PFSK-1 (cell line): ENCODE data around the gene CACNA1D.

Experiments used
- FOXP2 ChIP-seq: optimal IDR thresholded peaks from 2 replicates; pipeline ENCODE3; 2011; ENCODE audit warnings: borderline replicate concordance, control low read depth, inconsistent platforms; ENCODE audit not compliant: insufficient read depth; ENCODE audit errors: extremely low read length, extremely low read depth
- POLR2AphosphoS5 ChIP-seq: IDR thresholded peaks from 2 replicates; pipeline ENCODE4 v1.6.1; 2012; ENCODE audit warnings: low read depth, mild to moderate bottlenecking, control low read depth, low read length, moderate library complexity
- SIN3A ChIP-seq: IDR thresholded peaks from 2 replicates; pipeline ENCODE4 v1.6.1; 2012; ENCODE audit warnings: mild to moderate bottlenecking, low read length, moderate library complexity, borderline replicate concordance; ENCODE audit not compliant: insufficient read depth
- TAF1 ChIP-seq: IDR thresholded peaks from 2 replicates; pipeline ENCODE4 v1.6.1; 2012; ENCODE audit warnings: low read length, control low read depth, borderline replicate concordance; ENCODE audit not compliant: insufficient read depth
- TF ChIP-seq, protein P1 (sequence below), 2 experiments: IDR thresholded peaks; 2 replicates each; pipeline versions ENCODE4 v1.6.1 to v1.8.0; 2011 to 2012; ENCODE audit warnings: low read depth in 2 of 2, low read length in 2 of 2, control low read depth in 1 of 2, inconsistent platforms in 1 of 2, mild to moderate bottlenecking in 1 of 2, moderate library complexity in 1 of 2; ENCODE audit not compliant: insufficient read depth in 1 of 2

Gene CACNA1D

GRCh38 chr3:53845881-53846133 lies 351.4 kb downstream of the CACNA1D start:
- TF ChIP-seq POLR2AphosphoS5 (no peak), TAF1 (no peak), FOXP2 (no peak), SIN3A (no peak)
- TF ChIP-seq, protein P1, sequence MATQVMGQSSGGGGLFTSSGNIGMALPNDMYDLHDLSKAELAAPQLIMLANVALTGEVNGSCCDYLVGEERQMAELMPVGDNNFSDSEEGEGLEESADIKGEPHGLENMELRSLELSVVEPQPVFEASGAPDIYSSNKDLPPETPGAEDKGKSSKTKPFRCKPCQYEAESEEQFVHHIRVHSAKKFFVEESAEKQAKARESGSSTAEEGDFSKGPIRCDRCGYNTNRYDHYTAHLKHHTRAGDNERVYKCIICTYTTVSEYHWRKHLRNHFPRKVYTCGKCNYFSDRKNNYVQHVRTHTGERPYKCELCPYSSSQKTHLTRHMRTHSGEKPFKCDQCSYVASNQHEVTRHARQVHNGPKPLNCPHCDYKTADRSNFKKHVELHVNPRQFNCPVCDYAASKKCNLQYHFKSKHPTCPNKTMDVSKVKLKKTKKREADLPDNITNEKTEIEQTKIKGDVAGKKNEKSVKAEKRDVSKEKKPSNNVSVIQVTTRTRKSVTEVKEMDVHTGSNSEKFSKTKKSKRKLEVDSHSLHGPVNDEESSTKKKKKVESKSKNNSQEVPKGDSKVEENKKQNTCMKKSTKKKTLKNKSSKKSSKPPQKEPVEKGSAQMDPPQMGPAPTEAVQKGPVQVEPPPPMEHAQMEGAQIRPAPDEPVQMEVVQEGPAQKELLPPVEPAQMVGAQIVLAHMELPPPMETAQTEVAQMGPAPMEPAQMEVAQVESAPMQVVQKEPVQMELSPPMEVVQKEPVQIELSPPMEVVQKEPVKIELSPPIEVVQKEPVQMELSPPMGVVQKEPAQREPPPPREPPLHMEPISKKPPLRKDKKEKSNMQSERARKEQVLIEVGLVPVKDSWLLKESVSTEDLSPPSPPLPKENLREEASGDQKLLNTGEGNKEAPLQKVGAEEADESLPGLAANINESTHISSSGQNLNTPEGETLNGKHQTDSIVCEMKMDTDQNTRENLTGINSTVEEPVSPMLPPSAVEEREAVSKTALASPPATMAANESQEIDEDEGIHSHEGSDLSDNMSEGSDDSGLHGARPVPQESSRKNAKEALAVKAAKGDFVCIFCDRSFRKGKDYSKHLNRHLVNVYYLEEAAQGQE (IDR thresholded peaks at IDR 0.05; ENCODE audit: insufficient read depth in 1 of 2, low read depth in 2 of 2, low read length in 2 of 2) = no peak

- no peak for TF ChIP-seq SIN3A
- TF ChIP-seq POLR2AphosphoS5 = no peak
- no peak for TF ChIP-seq TAF1
- TF ChIP-seq FOXP2 = no peak
- TF ChIP-seq, protein P1 (IDR thresholded peaks at IDR 0.05; ENCODE audit: insufficient read depth in 1 of 2, low read depth in 2 of 2, low read length in 2 of 2) = no peak
Measured at GRCh38 chr3:53846134-53846850, 351.9 kb downstream of the CACNA1D start, which contains the start of the genes CHDH and IL17RB. Gene CHDH, minus strand, starts transcription at chr3:53846419. Its CDS starts 22,411 bp downstream, at chr3:53824008. Gene IL17RB, plus strand, starts transcription at chr3:53846568. Its CDS starts 21 bp downstream, at chr3:53846589.

GRCh38 chr3:53846851-53847155 lies 352.4 kb downstream of the CACNA1D start:
- TF ChIP-seq SIN3A = no peak
- TF ChIP-seq FOXP2 = no peak
- TF ChIP-seq, protein P1 (IDR thresholded peaks at IDR 0.05; ENCODE audit: insufficient read depth in 1 of 2, low read depth in 2 of 2, low read length in 2 of 2) = no peak
- no peak for TF ChIP-seq TAF1
- no peak for TF ChIP-seq POLR2AphosphoS5

GRCh38 chr3:53849916-53850315 lies 355.5 kb downstream of the CACNA1D start:
- TF ChIP-seq, protein P1 (IDR thresholded peaks at IDR 0.05; ENCODE audit: insufficient read depth in 1 of 2, low read depth in 2 of 2, low read length in 2 of 2) = no peak
- TF ChIP-seq POLR2AphosphoS5 (no peak), TAF1 (no peak), SIN3A (no peak), FOXP2 (no peak)
